ENCODE data around the gene IL17B. TPM values are rescaled to one million over a fixed set of nuclear protein-coding genes. Genes with fewer than 3 reads are reported as not detected.

IL17B gene
- total and polyA plus RNA-seq, 2 of the 13 experiments (the other 11 are each of a cell fraction or from before 2014, with no cell fraction given): 0.29 to 2.6 TPM

DNA sequence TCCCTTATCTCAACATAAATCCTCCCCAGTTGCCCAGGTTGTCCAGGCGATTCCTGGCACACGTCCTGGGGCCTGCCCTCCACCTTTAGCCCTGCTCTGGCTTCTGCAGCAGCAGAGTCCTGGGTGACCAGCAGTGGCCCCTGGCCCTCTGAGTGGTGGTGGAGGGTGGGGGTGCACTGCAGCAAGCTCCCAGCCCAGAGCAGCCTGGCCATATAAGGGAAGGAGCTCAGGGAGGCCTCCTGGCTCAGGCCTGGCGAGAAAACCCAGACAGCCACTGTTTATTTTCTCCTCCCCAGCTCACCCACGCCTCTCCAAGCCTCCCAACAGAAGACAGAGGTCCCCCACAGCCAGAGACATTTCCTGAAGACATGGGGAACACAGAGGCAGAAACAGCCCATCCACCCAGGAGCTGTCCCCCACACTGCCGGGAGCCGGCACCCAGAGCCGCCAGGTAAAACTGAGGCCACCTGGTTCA, 44.7 kb upstream of the IL17B start (continued):
- no peak for TF ChIP-seq ATAD3A (CRISPR knock-in tag; IDR thresholded peaks at IDR 0.05)
- no peak for TF ChIP-seq E2F5 (CRISPR knock-in tag; conservative IDR thresholded peaks at IDR 0.05)
- no peak for TF ChIP-seq NRL (CRISPR knock-in tag; IDR thresholded peaks at IDR 0.05; ENCODE audit: borderline replicate concordance)
- TF ChIP-seq, protein P1, sequence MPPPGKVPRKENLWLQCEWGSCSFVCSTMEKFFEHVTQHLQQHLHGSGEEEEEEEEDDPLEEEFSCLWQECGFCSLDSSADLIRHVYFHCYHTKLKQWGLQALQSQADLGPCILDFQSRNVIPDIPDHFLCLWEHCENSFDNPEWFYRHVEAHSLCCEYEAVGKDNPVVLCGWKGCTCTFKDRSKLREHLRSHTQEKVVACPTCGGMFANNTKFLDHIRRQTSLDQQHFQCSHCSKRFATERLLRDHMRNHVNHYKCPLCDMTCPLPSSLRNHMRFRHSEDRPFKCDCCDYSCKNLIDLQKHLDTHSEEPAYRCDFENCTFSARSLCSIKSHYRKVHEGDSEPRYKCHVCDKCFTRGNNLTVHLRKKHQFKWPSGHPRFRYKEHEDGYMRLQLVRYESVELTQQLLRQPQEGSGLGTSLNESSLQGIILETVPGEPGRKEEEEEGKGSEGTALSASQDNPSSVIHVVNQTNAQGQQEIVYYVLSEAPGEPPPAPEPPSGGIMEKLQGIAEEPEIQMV (CRISPR knock-in tag; IDR thresholded peaks at IDR 0.05; ENCODE audit: low read depth): peak; percentile 44; the same call in 1 of the 2 replicates
- no peak for TF ChIP-seq ZNF343 (CRISPR knock-in tag; IDR thresholded peaks at IDR 0.05)
- TF ChIP-seq GLI4 (CRISPR knock-in tag; IDR thresholded peaks at IDR 0.05; ENCODE audit: borderline replicate concordance): peak; percentile 74; the same call in 1 of the 2 replicates
- TF ChIP-seq POLR2A (IDR thresholded peaks at IDR 0.05; ENCODE audit: insufficient read depth in 1 of 2, low read depth in 2 of 2, low read length in 2 of 2): 0 out of 4 replicates have a peak, but pooled peaks of 1 of the 2 experiments have one; percentile 30
- no peak for TF ChIP-seq HIVEP1 (CRISPR knock-in tag; IDR thresholded peaks at IDR 0.05)
- no peak for TF ChIP-seq ZNF674 (CRISPR knock-in tag; IDR thresholded peaks at IDR 0.05; ENCODE audit: low read depth)
- no peak for TF ChIP-seq ZBTB2 (CRISPR knock-in tag; IDR thresholded peaks at IDR 0.05; ENCODE audit: low read depth)
- TF ChIP-seq PHF21A (CRISPR knock-in tag; IDR thresholded peaks at IDR 0.05): peak; percentile 54; the same call in 1 of the 2 replicates
- no peak for TF ChIP-seq AKNA (CRISPR knock-in tag; IDR thresholded peaks at IDR 0.05; ENCODE audit: borderline replicate concordance)
- TF ChIP-seq FOXC1 (CRISPR knock-in tag; IDR thresholded peaks at IDR 0.05; ENCODE audit: borderline replicate concordance): no peak
- TF ChIP-seq, protein P2, sequence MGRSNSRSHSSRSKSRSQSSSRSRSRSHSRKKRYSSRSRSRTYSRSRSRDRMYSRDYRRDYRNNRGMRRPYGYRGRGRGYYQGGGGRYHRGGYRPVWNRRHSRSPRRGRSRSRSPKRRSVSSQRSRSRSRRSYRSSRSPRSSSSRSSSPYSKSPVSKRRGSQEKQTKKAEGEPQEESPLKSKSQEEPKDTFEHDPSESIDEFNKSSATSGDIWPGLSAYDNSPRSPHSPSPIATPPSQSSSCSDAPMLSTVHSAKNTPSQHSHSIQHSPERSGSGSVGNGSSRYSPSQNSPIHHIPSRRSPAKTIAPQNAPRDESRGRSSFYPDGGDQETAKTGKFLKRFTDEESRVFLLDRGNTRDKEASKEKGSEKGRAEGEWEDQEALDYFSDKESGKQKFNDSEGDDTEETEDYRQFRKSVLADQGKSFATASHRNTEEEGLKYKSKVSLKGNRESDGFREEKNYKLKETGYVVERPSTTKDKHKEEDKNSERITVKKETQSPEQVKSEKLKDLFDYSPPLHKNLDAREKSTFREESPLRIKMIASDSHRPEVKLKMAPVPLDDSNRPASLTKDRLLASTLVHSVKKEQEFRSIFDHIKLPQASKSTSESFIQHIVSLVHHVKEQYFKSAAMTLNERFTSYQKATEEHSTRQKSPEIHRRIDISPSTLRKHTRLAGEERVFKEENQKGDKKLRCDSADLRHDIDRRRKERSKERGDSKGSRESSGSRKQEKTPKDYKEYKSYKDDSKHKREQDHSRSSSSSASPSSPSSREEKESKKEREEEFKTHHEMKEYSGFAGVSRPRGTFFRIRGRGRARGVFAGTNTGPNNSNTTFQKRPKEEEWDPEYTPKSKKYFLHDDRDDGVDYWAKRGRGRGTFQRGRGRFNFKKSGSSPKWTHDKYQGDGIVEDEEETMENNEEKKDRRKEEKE (IDR thresholded peaks at IDR 0.05): no peak
- no peak for TF ChIP-seq GRHL1 (CRISPR knock-in tag; conservative IDR thresholded peaks at IDR 0.05)
- TF ChIP-seq MEIS2 (CRISPR knock-in tag; IDR thresholded peaks at IDR 0.05): peak; percentile 53; the same call in 1 of the 2 replicates
